NCI-H524 (cell line): Measurements from ENCODE around the gene TTC13.

Source experiments
- DNase-seq, 2 experiments: peaks; one replicate each; lab custom pipeline; 2025; lab: John Stamatoyannopoulos, UW

TTC13 gene

GRCh38 chr1:230943048-230943593 lies 35.5 kb downstream of the TTC13 start:
- no peak for DNase-seq

- DNase-seq: no peak
Observed at GRCh38 chr1:230940848-230941247, 37.8 kb downstream of the TTC13 start.

GRCh38 chr1:230939806-230940489 lies 38.7 kb downstream of the TTC13 start:
- DNase-seq: no peak

GRCh38 chr1:230938924-230939368 lies 39.7 kb downstream of the TTC13 start:
- no peak for DNase-seq

- no peak for DNase-seq
Observed at GRCh38 chr1:230937371-230937770, 41.3 kb downstream of the TTC13 start.

- no peak for DNase-seq
Observed at GRCh38 chr1:230936475-230936874, 42.2 kb downstream of the TTC13 start.

- no peak for DNase-seq
Observed at GRCh38 chr1:230935852-230936251, 42.8 kb downstream of the TTC13 start.

GRCh38 chr1:230930986-230931385 lies 47.7 kb downstream of the TTC13 start:
- no peak for DNase-seq

GRCh38 chr1:230926182-230926581 lies 52.5 kb downstream of the TTC13 start:
- no peak for DNase-seq

- no peak for DNase-seq
Observed at GRCh38 chr1:230925608-230926007, 53.1 kb downstream of the TTC13 start.

- DNase-seq: no peak
Observed at GRCh38 chr1:230923176-230923575, 55.5 kb downstream of the TTC13 start.

GRCh38 chr1:230922620-230923019 lies 56.0 kb downstream of the TTC13 start:
- peak in 1 of 2 experiments; percentile 1 for DNase-seq

GRCh38 chr1:230919207-230919606 lies 59.5 kb downstream of the TTC13 start:
- no peak for DNase-seq

- peak; percentile 22 to 65 for DNase-seq
Observed at GRCh38 chr1:230917284-230918135, 61.2 kb downstream of the TTC13 start.

- DNase-seq: no peak
Observed at GRCh38 chr1:230916587-230917283, 61.9 kb downstream of the TTC13 start.

GRCh38 chr1:230915078-230915477 lies 63.6 kb downstream of the TTC13 start:
- no peak for DNase-seq

- DNase-seq: no peak
Observed at GRCh38 chr1:230913496-230913895, 65.2 kb downstream of the TTC13 start.

- DNase-seq: no peak
Observed at GRCh38 chr1:230910755-230911117, 67.9 kb downstream of the TTC13 start.

- DNase-seq: no peak
Observed at GRCh38 chr1:230909974-230910754, 68.5 kb downstream of the TTC13 start.

- DNase-seq: no peak
Observed at GRCh38 chr1:230907472-230908205, 71.0 kb downstream of the TTC13 start.

- no peak for DNase-seq
Observed at GRCh38 chr1:230906226-230906625, 72.4 kb downstream of the TTC13 start.
